ENCODE results near the gene PRKCSH.

PRKCSH gene

DNA sequence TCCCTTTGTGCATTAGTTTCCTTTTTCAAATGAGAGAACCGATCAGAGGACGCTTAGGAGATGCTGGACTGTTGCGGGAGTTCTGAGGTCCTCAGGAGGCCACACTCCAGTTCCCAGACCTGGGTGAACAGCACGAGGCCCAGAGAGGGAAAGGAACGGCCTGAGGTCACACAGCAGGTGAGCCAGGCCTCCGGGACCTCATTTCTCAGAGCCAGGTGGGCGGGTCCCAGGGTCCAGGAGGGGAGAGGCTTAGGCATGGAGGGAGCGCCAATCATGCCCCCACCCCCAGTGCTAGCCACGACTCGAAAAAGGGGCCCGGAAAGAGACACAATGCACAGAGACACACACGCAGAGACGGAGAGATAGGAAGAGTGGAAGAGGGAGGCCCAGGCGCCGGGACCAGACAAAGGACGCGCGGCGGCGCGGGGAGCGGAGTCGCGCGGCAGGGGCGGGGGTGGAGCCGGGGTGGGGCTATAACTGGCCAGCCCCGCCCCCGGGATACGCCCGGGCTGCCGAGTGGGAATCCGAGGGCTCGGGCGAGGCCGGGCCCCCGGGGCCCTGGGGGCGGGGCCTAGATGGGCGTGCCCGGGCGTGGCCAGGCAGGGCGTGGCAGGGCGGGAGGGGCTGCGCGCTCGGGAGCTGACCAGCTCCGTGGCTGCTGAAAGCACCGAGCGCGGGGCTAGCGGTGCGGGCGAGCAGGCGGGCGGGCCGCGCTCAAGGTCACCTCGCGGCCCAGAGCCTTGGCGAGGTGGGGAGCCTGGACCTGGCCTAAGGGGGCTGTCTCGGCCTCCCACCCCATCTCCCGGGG, 43.9 kb downstream of the PRKCSH start:
- peak; percentile 78 to 81 for DNase-seq

DNA sequence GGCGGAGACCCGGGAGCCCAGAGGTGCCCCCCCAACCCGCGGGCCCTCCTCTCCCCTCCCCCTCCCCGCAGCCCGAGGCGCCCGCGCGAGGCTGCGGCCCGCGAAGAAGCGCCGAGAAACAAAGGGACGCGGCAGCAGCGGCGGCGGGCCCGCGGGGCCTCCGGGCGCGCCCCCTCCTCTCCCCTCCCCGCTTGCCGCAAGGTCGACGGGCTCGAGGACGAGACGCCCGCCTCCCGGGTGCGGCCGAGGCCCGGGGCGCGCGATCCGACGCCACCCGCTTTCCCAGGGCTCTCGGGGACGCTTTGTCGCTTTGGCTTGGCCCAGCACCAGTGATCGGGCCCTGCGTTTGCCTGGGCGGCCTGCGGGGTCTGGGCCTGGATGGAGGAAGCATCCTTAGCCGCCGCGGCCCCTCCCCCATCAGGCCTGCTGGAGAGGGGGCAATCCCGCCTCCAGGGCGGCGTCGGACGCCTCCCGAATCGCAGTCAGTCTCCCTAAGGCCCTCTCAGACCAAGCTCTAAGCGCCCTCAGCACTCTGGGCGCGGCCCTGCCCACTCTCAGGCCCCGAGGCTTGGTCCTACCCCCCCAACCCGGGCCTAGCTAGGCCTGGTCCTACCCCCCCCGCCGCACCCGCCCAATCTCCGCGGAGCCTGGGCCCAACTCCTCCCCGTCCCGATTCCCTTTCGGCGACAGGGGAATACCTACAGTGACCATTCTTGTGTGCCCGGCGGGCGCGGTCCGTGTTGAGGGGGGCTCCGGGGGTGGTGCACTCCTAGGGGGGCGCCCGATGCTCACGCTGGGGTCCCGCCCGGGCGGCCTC, 44.7 kb downstream of the PRKCSH start:
- DNase-seq = peak in 1 of 2 experiments; percentile 30

DNA sequence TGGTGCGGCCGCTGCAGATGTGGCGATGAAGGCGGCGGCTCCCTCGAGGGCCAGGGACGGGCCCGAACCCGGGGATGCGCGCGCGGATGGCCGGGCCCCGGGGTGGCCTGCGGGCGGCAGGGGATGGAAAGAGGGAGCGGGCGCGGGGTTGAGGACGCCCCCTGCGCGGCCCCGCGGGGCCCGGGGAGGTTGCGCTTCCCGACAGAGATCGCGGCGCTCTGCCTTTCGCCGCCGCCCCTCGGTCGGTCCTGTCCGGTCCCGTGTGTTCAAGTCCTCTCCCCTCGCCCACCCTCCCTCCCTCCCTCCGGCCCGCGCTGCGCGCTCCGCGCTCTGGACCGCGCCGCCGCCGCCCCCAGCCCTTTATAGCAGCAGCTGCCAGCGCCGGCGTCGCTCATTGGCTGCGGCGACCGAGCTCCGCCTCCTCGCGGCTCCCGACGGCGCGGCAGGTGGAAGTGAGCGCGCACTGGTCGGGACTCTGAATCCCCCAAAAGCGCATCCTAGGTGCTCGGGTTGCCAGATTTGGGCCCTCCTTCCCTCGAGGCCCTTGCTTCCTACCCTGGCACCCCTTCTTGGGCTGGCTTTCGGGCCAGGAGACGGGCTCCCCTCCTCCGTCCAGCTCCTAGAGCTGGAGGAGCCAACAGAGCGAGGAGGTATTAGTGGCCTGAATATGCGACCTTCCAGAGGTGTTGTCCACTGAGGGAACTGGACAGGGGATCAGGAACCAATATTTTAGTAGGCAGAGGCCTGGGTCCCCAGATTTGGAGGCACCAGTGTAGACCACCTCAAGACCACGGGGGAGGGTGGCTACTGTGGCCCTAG, 45.5 kb downstream of the PRKCSH start, which contains the start of gene ELAVL3:
Gene ELAVL3 (minus strand): TSS at position 332 of the 819 bp plus-strand sequence. CDS start 438 bp downstream, outside the sequence.
- DNase-seq = peak; percentile 64 to 69

DNA sequence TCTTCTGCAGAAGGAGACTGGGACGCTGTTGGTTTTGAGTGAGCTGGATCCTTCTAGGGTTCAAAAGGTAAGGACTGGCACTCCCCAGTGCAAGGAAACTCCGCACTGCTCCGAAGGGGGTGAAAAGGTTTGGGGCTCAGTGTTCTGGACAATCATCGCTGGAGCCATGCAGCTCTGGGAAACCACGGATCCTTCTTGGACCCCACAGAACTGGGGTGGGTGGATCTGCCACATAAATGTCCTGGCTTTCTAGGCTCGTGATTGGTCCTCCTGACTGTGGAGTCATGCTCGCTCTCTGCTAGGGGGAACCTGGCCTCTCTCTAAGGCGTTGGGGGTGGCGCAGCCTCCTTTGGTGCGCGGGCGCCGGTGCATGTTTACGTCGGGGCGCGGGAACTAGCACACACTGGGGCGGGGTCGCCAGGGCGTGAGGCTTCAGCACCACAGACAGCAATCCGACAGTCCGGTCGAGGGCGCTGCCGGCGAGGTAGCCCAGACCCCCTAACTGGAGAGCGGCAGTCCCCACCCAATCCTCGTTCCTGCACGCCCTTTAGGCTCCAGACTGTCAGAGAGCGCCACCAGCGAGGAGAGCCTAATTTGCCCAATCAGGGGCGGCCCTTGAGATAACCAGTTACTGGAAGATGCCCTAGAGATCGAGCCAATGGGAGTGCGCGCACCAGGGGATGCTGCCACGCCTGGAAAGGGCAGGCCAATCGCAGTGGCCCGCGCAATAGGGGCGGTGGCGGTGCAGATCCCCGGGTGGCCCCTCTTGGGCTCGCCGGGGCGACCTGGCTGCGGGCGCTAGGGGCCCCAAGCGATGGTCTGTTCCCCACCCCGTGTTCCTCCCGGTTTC, 46.3 kb downstream of the PRKCSH start:
- DNase-seq = peak; percentile 92 to 95

DNA sequence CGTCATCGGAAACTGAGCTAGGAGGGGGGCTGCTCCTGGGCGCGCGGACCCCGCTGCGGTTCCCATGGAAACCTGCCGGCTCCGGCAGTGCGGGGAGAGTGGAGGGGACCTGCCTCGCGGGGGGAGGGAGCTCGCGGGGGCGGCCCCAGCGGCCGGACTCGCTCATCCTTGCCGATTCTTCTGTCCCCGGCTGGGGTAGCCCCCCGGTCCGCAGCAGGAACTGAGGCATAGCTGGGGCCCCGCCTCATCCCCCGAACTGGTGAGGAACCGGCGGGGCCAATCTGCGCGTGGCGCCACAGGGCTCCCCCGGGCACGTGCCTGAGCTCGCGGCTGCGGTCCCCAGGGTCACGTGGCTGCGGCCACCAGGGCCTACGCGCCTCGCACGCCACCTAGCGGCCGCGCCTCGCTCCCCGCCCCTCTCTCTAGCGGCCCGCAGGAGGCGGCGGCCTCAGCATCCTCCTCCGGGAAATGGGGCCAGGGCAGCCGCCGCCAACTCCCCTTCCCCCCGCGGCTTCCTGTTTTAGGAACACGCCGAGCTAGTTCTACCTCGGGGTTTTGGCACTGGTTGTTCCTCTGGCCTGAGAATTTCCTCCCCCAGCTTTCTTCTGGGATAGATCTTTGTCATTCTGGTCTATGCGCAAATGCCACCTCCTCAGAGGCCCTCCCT, 47.1 kb downstream of the PRKCSH start:
- DNase-seq = peak; percentile 83 to 85

DNA sequence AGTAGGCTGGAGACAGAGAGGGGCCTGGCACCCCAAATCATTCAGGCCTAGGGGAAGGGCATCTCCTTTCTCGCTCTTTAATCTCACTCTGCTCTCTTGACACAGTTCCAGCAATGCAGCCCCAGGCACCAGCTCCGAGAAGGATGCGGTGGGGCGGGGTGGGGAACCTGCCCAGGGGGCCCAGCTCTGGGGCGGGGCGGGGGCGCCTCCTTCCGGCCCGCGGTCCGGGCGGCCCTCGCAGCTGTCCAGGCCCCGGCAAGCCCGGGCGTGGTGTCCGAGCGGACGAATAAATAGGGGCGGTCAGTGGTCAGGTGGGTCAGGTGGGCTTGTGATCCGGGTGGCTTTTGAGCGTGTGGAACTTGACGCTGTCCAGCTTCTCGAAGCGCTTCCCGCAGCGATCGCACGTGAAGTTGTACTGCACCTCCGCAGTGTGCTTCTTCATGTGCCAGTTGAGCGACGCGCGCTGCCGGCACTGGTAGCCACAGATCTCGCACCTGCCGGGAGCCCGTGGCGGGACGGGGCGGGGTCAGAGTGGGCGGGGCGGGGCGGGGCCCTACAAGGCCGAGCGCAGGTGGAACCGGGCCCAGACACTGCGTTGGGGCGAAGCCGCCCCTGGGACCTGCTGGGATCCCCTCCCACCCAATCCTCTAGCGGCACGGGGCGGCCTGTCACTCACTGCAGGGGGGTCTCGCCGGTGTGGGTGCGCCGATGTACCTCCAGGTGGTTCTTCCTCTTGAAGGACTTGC, 48.1 kb downstream of the PRKCSH start:
- no peak for DNase-seq

DNA sequence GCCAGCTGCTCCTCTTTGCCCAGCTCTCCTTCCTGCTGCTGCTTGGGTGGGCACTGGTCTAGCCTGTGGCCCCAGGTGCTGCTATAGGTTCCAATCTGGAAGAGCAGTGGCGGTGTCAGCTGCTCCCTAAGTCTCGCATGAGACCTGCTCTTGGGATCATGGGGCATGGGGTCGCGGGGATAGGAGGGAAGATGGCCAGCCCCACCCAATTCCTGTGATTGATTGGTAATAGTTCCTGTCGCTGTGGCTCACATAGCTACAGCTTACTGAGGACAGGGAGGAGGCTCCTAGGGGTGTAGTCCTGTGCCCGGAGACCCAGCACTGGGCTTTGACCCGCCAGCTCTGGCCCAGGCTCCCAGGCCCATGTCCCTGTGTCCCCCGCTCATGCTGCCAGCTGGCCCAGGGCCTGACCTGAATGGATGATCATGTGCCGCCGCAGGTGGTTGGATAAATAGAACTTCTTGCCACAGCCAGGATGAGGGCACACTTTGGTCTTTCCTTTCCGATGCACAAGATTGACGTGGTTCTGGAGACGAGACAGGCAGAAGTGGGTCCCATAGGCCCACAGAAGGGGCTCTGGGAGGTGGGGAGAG, 49.9 kb downstream of the PRKCSH start:
- no peak for DNase-seq

DNA sequence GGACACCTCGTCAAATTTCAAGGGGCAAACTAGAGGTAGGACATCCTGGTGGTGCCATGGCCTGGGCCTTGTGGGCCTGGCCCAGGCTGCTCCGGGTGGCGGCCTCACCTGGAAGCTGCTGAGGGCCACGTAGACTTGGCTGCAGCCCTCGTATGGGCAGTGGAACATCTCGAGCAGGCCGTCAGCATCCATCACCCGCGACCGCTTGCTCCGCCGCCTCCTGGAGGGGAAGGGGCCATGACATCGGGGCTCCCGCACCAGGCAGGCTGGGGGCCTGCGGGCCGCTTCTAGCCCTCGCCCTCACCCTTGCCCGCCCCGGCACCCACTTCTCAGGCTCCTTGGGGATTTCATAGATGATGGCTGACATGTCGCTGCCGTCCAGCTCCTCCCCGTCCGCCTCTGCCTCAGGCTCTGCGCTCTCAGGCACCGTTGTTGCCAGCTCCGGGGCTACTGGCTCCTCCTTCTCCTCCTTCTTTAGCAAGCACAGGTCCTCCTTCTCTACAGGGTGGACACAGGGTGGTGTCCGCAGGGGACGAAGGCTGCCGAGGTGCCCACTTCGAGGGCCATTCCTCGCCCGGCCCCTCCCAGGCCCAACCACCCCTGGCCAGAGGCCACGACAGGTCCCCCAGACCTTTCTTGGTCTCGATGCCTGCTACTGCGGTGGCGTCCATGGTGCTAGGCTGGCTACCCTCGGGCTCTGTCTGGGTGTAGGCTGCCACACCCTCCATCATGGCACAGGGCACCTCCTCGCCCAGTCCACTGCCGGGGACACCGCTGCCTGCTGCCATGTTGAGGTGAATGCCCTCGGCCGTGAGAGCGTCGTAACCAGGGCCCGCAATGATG, 51.4 kb downstream of the PRKCSH start:
- DNase-seq = no peak

DNA sequence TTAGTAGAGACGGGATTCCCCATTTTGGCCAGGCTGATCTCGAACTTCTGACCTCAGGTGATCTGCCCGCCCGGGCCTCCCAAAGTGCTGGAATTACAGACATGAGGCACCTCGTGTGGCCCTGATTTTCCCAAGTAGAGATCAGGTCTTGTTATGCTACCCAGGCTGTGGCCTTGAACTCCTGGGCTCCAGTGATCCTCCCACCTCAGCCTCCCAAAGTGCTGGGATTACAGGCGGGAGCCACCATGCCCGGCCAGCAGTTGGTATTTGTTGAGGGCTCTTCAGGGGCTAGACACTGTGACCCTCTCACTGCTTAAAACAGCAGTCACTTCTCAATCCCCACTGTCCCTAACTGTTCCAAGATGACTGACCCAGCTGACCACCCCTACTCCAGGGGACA, 53.9 kb downstream of the PRKCSH start:
- DNase-seq = no peak

DNA sequence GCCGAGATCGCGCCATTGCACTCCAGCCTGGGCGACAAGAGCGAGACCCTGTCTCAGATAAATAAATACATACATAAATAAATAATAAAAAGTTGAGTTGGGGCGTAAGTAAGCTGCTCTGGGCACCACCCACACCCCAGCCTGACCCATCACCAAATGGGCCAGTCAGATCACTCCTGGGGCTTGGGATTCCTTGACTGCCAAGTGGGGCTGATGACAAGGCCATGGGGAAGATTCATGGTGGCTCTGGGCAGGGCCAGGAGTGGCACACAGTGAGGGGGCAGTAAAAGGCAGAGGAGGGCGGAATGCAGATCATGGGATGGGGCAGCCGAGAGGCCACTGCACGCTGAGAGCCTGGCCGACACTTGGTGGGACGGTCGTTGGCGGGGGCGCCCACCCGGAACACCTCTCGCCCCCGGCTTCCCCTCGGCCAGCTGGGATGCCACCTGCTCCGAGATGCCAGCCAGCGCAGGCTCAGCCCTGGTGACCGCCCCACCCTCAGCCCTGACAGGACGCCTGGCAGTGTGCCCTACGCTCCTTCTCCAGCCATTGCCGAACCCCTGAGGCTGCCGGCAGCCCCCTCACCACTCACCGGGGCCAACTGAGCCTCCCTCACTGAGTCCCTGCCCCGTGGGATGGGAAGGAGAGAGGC, 59.3 kb downstream of the PRKCSH start:
- no peak for DNase-seq

DNA sequence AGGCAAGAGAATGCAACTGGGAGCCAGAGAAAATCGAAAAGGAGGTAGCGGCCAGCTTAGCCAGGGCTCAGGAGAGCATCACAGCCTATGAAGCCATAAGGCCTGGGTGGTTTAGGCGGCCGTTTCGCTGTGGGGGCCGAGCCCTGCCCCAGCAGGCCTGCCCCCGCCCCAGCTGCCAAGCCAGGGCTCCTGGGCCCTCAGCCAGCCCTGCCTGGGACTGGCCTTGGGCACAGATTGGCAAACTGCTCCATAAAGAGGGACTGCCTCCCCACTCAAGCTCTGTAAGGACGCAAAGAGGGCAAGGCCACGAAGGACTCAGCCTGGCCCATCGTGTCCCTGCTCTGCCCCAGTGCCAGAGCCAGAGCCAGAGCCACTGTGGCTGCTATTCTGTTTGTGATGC, 60.0 kb downstream of the PRKCSH start:
- no peak for DNase-seq

DNA sequence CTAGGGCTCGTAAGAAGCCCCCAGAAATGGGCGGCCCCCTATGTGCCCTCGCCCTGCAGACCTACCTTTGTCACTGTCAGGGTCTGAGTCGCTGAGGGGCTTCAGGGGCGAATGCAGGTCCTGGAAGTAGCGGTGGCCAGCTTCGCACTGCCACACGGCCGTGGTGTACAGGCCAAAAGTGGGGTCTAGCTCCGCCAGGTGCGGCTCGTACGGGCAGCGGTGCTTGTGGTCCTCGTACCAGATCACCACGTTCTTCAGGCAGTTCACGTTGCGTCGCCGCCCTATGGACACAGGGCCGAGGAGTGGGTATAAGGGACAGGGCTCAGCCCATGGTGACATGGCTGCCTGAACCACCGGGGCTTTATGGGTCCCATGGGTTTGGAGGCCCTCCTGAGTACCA, 60.5 kb downstream of the PRKCSH start:
- no peak for DNase-seq

DNA sequence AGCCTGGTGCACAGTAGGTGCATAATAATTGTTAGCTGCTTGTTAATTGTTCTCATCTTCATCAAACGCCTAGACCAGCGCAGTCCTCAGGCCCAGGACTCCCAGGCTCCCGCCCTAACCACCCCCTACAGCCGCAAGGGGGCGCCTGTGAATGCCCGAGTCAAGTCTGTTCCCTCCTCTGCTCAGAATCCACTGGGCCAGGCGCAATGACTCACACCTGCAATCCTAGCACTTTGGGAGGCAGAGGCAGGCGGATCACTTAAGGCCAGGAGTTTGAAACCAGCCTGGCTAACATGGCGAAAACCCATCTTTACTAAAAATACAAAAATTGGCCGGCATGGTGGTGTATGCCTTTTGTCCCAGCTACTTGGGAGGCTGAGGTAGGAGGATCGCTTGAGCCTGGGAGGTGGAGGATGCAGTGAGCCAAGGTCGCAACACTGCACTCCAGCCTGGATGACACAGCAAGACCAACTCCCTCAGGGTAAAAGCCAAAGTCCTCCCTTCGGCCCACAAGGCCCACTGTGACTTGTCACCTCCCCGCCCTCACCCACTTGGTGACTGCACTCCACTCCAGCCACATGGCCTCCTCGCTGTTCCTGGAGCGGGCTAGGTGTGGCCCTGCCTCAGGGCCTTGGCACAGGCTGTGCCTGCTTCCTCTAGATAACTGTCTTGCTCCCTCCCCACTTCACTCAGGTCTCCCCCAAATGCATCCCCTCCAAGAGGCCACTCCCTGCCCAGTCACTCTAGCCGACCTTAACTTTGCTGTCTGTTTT, 61.1 kb downstream of the PRKCSH start:
- DNase-seq = peak; percentile 25 to 34

DNA sequence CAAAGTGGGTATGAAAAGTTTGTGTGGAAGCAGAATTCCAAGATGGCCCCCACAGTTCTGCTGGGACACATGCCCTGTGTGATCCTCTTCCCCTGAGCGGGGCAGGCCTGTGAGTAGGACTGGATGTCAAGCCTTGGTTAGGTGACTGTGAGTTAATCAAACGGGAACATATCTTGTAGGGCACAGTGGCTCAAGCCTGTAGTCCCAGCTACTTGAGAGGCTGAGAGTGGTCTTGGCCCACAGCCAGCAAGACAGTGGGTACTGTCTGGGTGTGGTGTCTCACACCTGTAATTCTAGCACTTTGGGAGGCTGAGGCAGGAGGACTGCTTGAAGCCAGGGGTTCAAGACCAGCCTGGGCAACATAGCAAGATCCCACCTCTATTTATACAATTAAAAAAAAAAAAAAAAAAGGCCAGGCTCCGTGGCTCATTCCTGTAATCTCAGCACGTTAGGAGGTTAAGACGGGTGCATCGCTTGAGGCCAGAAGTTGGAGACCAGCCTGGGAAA, 63.8 kb downstream of the PRKCSH start:
- DNase-seq = no peak

DNA sequence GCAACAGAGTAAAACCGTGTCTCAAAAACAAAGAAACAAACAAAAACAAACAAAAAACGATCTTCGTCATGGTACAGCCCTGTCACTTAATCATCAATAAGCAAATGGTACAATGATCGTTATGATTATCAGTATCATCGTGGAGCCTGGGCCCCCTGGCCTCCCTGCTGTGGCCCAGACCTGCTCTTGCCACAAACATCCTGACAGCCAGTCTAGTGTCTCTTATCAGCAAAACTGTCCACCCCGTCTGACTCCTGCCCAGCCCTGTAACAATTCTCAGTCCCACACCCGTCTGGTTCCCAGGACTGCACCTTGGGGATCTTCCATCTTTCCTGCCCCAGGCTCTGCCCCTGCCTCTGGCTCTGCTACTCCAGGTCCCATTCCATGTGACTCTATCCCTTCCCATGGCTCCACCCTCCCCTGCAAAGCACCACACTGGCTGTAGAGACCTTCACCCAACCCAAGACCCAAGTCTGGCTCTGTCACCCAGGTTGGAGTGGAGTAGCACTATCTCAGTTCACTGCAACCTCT, 64.5 kb downstream of the PRKCSH start:
- no peak for DNase-seq

All from NCI-H2081 (cell line).